ENCODE results near the gene TRMO. TPM values are rescaled to one million over a fixed set of nuclear protein-coding genes. Genes with fewer than 3 reads are reported as not detected.

TRMO gene
- total and polyA plus RNA-seq, 2 of the 13 experiments (the other 11 are each of a cell fraction or from before 2014, with no cell fraction given), result 8.7 to 18.6 TPM

DNA sequence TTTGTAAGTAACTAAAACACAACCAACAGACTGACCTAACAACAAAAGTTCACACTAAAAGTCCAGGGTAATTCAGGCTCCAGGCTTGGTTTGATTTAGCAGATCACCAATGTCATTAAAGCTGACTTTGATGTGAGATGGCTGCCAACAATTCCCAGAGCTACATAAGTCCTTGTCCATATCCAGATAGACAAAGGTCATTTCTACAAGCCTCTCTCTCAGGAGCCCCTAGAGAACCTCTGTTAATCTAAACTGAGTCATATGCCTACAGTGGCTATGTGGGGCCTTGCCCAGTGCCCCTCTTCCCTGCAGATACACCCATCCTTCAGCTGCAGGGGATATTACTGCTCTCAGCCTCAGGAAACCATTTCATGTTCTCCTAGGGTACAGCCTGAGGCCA is 42.6 kb upstream of the TRMO start:
- H3K4me2 ChIP-seq (ENCODE audit: low read depth, low read length), result no peak overlapping the region
- H3K36me3 ChIP-seq (replicated peaks in 1 of 2; ENCODE audit: control insufficient read depth in 1 of 2, insufficient read depth in 2 of 2, low read length in 2 of 2), result no peaks in the 10 kb centered on the region
- peaks cover 0 to 19% of the 10 kb centered on the region in 2 experiments; a peak in 2 of 5 replicates for H3K27me3 ChIP-seq (ENCODE audit: control insufficient read depth in 1 of 2, insufficient read depth in 2 of 2, low read length in 2 of 2)
- TF ChIP-seq ZNF543 (CRISPR knock-in tag; IDR thresholded peaks at IDR 0.05), result no peak
- TF ChIP-seq KMT2A (CRISPR knock-in tag; IDR thresholded peaks at IDR 0.05), result no peak
- no peak for TF ChIP-seq ZNF432 (CRISPR knock-in tag; IDR thresholded peaks at IDR 0.05; ENCODE audit: borderline replicate concordance)
- no peak for TF ChIP-seq PRPF4 (IDR thresholded peaks at IDR 0.05; ENCODE audit: low read depth, low read length, poor library complexity, severe bottlenecking)
- no peak for TF ChIP-seq ZNF276 (CRISPR knock-in tag; IDR thresholded peaks at IDR 0.05; ENCODE audit: low read depth)
- TF ChIP-seq, protein P1, sequence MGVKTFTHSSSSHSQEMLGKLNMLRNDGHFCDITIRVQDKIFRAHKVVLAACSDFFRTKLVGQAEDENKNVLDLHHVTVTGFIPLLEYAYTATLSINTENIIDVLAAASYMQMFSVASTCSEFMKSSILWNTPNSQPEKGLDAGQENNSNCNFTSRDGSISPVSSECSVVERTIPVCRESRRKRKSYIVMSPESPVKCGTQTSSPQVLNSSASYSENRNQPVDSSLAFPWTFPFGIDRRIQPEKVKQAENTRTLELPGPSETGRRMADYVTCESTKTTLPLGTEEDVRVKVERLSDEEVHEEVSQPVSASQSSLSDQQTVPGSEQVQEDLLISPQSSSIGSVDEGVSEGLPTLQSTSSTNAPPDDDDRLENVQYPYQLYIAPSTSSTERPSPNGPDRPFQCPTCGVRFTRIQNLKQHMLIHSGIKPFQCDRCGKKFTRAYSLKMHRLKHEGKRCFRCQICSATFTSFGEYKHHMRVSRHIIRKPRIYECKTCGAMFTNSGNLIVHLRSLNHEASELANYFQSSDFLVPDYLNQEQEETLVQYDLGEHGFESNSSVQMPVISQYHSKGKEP (CRISPR knock-in tag; IDR thresholded peaks at IDR 0.05), result no peak
- TF ChIP-seq, protein P2, sequence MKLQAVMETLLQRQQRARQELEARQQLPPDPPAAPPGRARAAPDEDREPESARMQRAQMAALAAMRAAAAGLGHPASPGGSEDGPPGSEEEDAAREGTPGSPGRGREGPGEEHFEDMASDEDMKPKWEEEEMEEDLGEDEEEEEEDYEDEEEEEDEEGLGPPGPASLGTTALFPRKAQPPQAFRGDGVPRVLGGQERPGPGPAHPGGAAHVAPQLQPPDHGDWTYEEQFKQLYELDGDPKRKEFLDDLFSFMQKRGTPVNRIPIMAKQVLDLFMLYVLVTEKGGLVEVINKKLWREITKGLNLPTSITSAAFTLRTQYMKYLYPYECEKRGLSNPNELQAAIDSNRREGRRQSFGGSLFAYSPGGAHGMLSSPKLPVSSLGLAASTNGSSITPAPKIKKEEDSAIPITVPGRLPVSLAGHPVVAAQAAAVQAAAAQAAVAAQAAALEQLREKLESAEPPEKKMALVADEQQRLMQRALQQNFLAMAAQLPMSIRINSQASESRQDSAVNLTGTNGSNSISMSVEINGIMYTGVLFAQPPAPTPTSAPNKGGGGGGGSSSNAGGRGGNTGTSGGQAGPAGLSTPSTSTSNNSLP (IDR thresholded peaks at IDR 0.05; ENCODE audit: low read depth, low read length), result no peak
- no peak for TF ChIP-seq PHF5A (CRISPR knock-in tag; IDR thresholded peaks at IDR 0.05; ENCODE audit: low read depth, unreplicated experiment)
- TF ChIP-seq MIXL1 (CRISPR knock-in tag; IDR thresholded peaks at IDR 0.05), result no peak
- no peak for TF ChIP-seq RFXANK (CRISPR knock-in tag; IDR thresholded peaks at IDR 0.05)
- H3K4me1 ChIP-seq (ENCODE audit: insufficient read depth, low read length), result no peaks in the 10 kb centered on the region
- no peak for DNase-seq (ENCODE audit: low spot score)
- no peak overlapping the region for H3K9ac ChIP-seq (ENCODE audit: insufficient read depth, low read depth, low read length)
- BruUV-seq (replicated peaks), result no TSS peak
- no peaks in the 10 kb centered on the region for H3K9me3 ChIP-seq (ENCODE audit: low read length)
- H3K27ac ChIP-seq (ENCODE audit: extremely low read length, insufficient read depth, low read length), result no peak overlapping the region
- no peak for FAIRE-seq
- in situ Hi-C loops (cut with HindIII; ENCODE audit: extremely low pct_ligation_motif_present, low pct_unique_long_range_greater_than_20kb), result no loop called here
- ChIA-PET CTCF (ENCODE audit: low intra/inter-chr PET ratio, low total read pairs) (no interaction called here), POLR2A (no interaction called here)
- no peaks in the 10 kb centered on the region for H4K20me1 ChIP-seq (ENCODE audit: insufficient read depth, low read length)
- intact Hi-C loops (cut with micrococcal nuclease; ENCODE audit: unreplicated experiment), result no loop called here
- no peak overlapping the region for H3K4me3 ChIP-seq (replicated peaks in 1 of 3; ENCODE audit: insufficient read depth in 1 of 3, low read depth in 2 of 3, low read length in 3 of 3)
- H3K79me2 ChIP-seq (ENCODE audit: insufficient read depth, low read length), result no peaks in the 10 kb centered on the region
- no peak overlapping the region for H2AFZ ChIP-seq (ENCODE audit: low read length)
- ATAC-seq, result no peak
